ENCODE results near the gene CYP51A1. TPM values are rescaled to one million over a fixed set of nuclear protein-coding genes. Genes with fewer than 3 reads are reported as not detected.

The CYP51A1 gene
- total RNA-seq, 1 donor from 2014 or later = 16.0 TPM

DNA sequence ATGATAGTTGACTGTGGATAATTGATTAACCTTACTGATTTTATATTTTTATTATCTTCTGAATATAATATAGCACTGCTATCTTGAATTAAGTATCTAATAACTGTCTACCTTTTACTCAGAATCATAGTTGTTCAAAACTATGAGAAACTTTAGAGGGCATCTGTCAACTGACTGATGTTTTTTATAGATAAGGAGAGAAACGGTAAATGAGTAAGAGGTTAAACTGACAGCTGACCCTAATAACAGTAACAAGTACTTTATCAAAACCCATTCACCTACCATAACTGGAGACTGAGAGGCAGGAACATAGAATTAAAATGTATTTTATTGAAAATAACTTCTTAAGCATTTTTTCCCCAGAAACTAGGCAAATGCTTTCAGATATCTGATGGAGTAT is 62.2 kb downstream of the CYP51A1 start:
- DNase-seq (no peak), ATAC-seq (ENCODE audit: poor library complexity) (no peak)
- intact Hi-C loops (cut with DNase I) = no loop called here

DNA sequence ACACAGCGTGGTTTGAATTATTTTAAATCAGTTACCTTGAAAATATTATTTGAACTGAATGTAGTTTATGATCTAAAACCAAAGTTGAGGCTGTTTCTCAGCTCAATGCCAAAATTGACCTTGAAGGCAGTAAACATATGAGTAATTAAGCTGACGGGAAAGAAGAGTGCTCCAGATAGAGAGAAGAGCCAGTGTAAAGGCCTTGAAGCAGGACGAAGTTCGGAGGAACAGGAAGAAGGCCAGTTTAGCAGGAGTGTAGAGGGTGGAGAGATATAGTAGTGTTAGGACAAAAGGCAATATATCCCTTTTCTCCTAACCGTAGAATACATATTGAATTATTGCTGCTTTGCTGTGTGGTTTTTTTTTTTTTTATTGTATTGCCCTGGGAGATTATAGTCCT is 63.2 kb downstream of the CYP51A1 start:
- intact Hi-C loops (cut with DNase I) = no loop called here
- ATAC-seq (ENCODE audit: poor library complexity) = peak; percentile 43
- no peak for DNase-seq

DNA sequence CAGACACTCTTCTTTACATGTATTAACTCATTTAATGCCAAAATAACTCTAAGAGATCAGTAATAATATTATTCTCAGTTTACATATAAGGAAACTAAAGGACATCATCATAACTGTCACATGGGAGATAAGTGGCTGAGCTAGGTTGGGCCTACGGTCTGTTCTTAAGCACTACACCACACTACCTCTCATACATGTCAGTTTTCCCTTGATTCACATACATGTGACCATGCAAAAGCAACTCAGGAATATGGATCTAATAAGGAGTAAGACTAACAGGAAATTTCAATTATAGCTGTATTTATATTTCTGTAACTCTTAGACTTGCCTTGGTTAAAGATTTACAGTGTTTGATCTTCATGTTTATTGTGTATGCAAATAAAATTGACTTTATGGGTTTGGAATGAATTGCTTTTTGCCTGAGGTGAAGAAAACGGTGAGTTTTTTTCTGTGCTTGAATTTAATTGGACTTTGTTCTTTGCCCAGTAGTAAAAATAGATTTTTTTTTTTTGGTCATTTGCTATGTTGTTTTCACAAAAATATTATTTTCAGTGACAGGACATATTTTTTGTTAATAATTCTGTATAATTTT is 69.7 kb downstream of the CYP51A1 start:
- DNase-seq (no peak), ATAC-seq (ENCODE audit: poor library complexity) (no peak)
- intact Hi-C loops (cut with DNase I) = no loop called here

Other genes starting within 250 kb of the CYP51A1 start
- 44.0 TPM for gene AKAP9, start 193.6 kb downstream of the CYP51A1 start, total RNA-seq
- not detected for gene LRRD1, start 44.7 kb upstream of the CYP51A1 start, total RNA-seq
- 26.4 TPM for gene KRIT1, start 111.4 kb upstream of the CYP51A1 start, total RNA-seq
- 37.3 TPM for gene ANKIB1, start 111.5 kb upstream of the CYP51A1 start, total RNA-seq

All from Right ventricle myocardium superior (tissue), 1 donor.